AG09309 (cell line): Measurements from ENCODE around the gene RBM18.

Experiments
- DNase-seq: peaks from one replicate; pipeline ENCODE4 v3.0.0-alpha.2; 2010; ENCODE audit warnings: low read depth
- H3K4me3 ChIP-seq: 2 replicates; pipeline ENCODE4 v1.5.1; 2011; ENCODE audit warnings: mild to moderate bottlenecking, low read depth, low read length, moderate library complexity; ENCODE audit not compliant: control insufficient read depth
- CTCF ChIP-seq: IDR thresholded peaks from 2 replicates; pipeline ENCODE4 v1.5.1; 2011; ENCODE audit warnings: mild to moderate bottlenecking, low read depth, low read length, inconsistent platforms; ENCODE audit not compliant: insufficient read depth, control insufficient read depth; ENCODE audit errors: missing control alignments

RBM18 gene

GRCh38 chr9:122226142-122226757, 38.4 kb downstream of the RBM18 start:
- DNase-seq: no peak
- no peak overlapping the region for H3K4me3 ChIP-seq
- TF ChIP-seq CTCF: no peak

- no peak overlapping the region for H3K4me3 ChIP-seq
- no peak for TF ChIP-seq CTCF
- no peak for DNase-seq
These were observed 39.1 kb downstream of the RBM18 start for GRCh38 chr9:122225312-122226141.

- DNase-seq: no peak
- no peak overlapping the region for H3K4me3 ChIP-seq
- no peak for TF ChIP-seq CTCF
These were observed 41.2 kb downstream of the RBM18 start for GRCh38 chr9:122223435-122223834.

GRCh38 chr9:122222791-122223190, 41.8 kb downstream of the RBM18 start:
- no peak overlapping the region for H3K4me3 ChIP-seq
- no peak for TF ChIP-seq CTCF
- no peak for DNase-seq

GRCh38 chr9:122221183-122221811, 43.3 kb downstream of the RBM18 start:
- no peak for DNase-seq
- TF ChIP-seq CTCF: no peak
- no peak overlapping the region for H3K4me3 ChIP-seq

GRCh38 chr9:122220673-122221182, 43.9 kb downstream of the RBM18 start:
- DNase-seq: no peak
- no peak for TF ChIP-seq CTCF
- H3K4me3 ChIP-seq: no peak overlapping the region
